Measurements from ENCODE around the gene PTPN21.

PTPN21 gene

GRCh38 chr14:88502740-88503139, 52.1 kb downstream of the PTPN21 start:
- no peak for DNase-seq

GRCh38 chr14:88500611-88501010, 54.2 kb downstream of the PTPN21 start:
- no peak for DNase-seq

- DNase-seq: no peak
Measured at GRCh38 chr14:88499225-88499624, 55.6 kb downstream of the PTPN21 start.

- DNase-seq: no peak
Measured at GRCh38 chr14:88496414-88496813, 58.4 kb downstream of the PTPN21 start.

GRCh38 chr14:88493392-88494185, 61.2 kb downstream of the PTPN21 start:
- no peak for DNase-seq

GRCh38 chr14:88492272-88493089, 62.3 kb downstream of the PTPN21 start:
- peak; percentile 45 for DNase-seq

GRCh38 chr14:88490168-88490567, 64.6 kb downstream of the PTPN21 start:
- no peak for DNase-seq

GRCh38 chr14:88488897-88489296, 65.9 kb downstream of the PTPN21 start:
- DNase-seq: no peak

- DNase-seq: no peak
Measured at GRCh38 chr14:88488081-88488480, 66.7 kb downstream of the PTPN21 start.

- no peak for DNase-seq
Measured at GRCh38 chr14:88482524-88482923, 72.3 kb downstream of the PTPN21 start.

- no peak for DNase-seq
Measured at GRCh38 chr14:88481794-88482193, 73.0 kb downstream of the PTPN21 start.

- no peak for DNase-seq
Measured at GRCh38 chr14:88481059-88481458, 73.7 kb downstream of the PTPN21 start.

GRCh38 chr14:88479574-88479987, 75.2 kb downstream of the PTPN21 start:
- DNase-seq: no peak

GRCh38 chr14:88478931-88479330, 75.9 kb downstream of the PTPN21 start:
- no peak for DNase-seq

GRCh38 chr14:88477513-88478250, 77.1 kb downstream of the PTPN21 start:
- DNase-seq: no peak

- no peak for DNase-seq
Measured at GRCh38 chr14:88476825-88477224, 78.0 kb downstream of the PTPN21 start.

- no peak for DNase-seq
Measured at GRCh38 chr14:88476214-88476774, 78.5 kb downstream of the PTPN21 start.

GRCh38 chr14:88473791-88474190, 81.0 kb downstream of the PTPN21 start:
- no peak for DNase-seq

- DNase-seq: no peak
Measured at GRCh38 chr14:88470542-88471440, 84.0 kb downstream of the PTPN21 start.

- DNase-seq: no peak
Measured at GRCh38 chr14:88468406-88468805, 86.4 kb downstream of the PTPN21 start.

- DNase-seq: no peak
Measured at GRCh38 chr14:88463318-88463717, 91.5 kb downstream of the PTPN21 start.

- no peak for DNase-seq
Measured at GRCh38 chr14:88454886-88455285, 99.9 kb downstream of the PTPN21 start.
